GM21529 (cell line): ENCODE data around the gene TXNL4A.

Source experiments
- ATAC-seq: cut with Tn5 transposase; IDR thresholded peaks from one replicate; pipeline ENCODE4 v1.9.1; 2021; ENCODE audit not compliant: unreplicated experiment

TXNL4A gene

DNA sequence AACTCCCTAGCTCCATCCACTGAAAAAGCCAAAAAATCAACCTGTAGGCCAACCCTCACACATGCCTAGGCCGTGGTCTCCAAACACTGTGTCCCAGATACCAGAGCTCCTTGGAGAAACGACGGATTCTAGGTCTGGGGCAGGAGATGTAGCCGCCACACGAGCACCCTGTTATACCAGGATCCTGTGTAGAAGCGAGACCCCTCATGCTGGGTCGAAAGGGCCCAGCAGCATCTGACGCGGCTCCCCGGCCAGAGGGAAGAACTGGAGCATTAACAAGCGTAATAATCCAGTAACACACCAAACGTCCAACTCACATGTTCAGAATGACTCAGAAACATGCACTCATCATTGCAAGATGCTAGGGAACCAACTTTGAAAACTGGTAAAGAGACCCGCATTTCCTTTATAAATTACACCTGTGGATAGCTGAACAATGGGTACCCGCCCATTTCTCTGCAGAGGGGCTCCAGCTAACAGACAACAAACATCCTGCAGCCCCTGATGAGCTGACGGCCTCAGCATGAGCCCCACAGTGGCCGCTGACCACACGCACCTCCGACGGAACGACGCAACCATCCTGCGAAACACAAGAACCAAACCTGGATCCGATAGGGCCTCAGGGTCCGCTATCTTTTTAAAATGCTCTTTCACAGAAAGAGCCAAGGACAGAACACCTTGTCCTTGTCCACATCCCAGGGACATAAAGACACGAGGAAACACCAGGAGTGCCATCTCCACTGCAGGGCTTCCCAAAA, 51.1 kb downstream of the TXNL4A start:
- no peak for ATAC-seq

DNA sequence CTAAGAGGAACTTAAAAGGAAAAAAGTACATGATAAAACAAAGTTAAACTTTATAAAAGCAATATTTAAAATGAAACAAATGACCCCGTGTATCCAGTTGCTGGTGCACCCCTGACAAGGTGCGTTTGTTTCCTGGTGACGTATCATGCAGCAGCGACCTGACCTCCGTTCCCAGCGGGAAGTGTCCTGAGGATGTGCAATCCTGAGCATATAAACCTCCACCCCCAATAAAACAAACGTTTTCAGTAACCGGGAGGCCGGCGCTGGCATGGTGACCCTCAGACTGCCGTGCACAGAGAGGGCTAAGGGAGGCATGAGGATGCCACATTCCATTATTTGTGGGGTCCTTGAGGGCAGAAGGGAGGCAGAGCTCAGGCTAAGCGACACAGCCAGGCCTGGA, 51.7 kb downstream of the TXNL4A start:
- ATAC-seq, result no peak

DNA sequence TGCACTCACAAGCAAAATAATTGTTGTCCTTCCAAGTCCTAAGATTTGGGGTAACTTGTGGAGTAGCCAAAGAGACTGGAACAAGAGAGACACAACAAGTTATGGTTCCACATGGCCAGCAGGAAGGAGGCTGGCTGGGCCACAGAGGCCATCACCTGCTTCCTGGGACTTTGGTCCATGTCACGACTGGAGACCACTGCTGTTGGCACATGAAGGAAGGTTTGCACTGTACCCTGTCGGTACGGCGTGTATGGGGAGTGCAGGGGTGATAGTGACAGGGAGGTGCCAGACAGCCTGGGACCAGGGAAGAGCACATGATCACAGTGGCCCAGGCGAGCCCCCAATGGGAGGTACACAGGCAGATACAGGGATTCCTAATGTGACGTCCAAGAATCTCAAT, 52.4 kb downstream of the TXNL4A start:
- ATAC-seq, result no peak

DNA sequence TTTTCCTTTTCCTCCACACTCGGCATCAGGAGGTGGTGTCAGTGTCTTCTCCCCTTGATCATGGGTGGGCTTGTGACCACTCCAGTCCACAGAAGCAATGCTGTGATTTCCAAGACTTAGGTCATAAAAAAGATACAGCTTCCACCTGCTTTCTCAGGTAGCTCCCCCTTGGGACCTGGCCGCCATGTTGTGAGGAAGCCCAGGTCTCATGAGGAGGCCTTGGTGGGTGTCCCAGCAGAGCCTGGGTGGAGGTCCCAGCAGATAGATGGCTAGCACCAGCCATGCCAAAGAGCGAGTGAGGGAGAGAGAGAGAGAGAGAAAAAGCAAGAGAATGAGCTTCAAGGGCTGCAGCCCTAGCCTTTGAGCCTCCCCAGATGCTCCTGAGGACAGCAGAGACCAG, 52.9 kb downstream of the TXNL4A start:
- no peak for ATAC-seq

DNA sequence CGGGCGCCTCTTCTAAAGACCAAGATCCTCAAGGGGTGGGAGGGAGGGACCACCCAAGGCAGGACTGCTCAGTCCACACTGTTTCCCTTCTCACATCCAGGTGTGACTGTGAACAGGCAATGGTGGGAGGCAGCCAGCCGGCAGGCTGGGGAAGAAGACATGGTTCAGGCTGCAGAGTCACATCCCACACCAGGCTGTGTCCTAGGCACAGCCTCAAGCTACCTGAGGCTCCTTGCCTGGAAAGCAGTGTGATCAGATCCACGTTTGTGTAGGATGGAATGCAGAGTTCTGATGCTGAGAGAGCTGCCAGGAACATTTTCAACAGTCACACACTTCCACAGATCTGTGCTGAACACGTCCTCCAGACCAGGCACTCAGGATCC, 53.3 kb downstream of the TXNL4A start:
- ATAC-seq, result no peak

DNA sequence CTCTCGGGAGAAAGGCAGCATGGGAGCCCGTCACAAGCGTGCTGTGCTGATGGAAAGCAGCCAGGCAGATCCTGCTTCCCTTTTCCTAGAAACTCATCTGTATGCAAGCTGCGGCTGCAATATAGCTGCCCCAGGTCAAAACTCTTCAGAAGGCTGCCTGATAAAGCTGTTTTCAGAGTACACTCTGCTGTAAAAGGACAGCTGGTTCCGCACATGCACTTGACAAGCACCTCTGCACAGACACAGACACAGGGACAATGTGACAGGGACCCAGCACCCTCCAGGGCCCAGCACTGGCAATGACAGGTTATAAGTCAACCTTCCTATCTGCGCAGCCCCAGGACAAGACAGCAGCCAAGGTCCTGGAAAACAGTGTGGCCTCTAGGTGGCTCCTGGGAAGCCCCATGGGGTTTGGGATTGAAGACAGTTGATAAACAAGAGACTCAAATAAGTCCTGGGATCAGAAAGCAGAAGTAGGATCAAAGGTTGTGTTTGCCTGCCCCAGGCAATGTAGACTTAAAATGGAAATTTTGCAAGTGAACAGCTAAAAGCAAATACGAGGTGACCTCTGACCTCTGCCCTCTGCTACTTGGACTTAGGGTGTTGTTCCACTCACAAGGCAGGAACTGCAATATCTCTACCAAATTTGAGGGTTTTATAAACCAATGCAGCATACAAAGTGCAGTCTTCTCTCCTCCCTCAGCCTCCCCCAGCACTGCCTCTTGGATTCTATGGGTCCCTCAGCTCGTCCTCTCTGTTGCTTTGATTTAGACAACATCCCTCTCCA, 53.9 kb downstream of the TXNL4A start:
- ATAC-seq, result no peak

DNA sequence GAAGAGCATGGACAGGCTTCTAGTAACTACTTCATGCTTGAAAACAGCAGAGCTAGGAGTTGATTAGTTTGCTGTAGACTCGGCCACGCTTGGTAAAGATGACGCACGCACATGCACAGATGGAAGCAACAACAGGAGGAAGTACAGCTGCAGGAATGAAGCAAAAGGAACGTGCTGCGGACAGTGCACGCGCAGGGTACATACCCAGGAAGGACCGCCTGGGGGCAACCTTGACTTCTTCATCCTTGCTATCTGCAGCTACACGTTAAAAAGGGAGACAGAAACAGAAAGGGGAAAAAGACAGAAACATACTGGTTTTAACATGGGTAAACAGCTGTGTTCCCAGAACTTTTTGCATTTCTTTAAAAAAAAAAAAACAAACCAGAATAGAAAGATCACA, 54.6 kb downstream of the TXNL4A start:
- no peak for ATAC-seq

DNA sequence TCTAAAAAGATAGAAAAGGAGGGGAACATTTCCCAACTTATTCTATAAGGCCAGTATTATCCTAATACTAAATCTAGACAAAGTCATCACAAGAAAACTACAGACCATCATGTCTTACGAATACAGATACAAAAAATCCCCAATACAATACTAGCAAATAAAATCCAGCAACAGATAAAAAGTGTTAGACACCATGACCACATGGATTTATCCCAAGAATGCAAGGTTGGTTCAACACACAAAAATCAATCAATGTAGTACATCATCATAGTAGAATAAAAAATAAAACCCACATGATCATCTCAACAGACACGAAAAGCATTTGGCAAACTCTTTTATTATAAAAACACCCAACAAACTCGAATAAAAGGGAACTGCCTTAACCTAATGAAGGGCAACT, 55.5 kb downstream of the TXNL4A start:
- ATAC-seq, result no peak

DNA sequence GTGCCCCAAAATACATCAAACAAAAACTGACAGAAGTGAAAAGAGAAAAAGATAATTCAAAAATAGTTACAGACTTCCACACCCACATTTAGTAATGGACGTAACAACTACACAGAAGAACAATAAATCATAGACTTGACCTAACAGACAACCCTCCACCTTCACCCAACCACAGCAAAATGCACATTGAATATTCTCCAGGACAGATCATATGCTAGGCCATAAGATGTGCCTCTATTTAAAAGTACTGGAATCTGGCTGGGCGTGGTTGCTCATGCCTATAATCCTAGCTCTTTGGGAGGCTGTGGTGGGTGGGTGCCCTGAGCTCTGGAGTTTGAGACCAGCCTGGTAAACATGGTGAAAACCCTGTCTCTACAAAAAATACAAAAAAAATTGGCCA, 56.9 kb downstream of the TXNL4A start:
- no peak for ATAC-seq

DNA sequence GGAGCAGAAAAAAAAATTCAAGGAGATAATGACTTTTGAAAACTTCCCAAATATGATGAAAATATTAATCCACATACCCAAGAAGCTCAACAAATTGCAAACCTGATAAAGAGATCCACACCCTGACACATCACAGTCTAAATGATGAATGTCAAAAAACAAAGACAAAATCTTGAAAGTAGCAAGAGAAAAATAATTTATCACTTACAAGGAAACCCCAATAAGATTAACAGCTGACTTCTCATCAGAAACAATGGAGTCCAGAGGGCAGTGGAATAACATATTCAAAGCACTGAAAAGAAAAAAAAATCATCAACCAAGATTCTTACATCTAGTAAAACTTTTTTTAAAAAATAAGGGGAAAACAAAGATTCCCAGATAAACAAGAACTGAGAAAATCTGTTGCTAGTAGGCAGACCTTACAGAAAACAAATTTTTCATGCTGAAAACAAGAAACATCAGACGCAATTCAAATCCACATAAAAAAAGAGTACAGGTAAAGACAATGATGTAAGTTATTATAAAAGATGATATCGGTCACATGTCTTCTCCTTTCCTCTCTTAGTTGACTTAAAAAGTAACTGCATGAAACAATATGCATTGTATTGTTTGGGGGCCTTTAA, 58.2 kb downstream of the TXNL4A start:
- no peak for ATAC-seq

DNA sequence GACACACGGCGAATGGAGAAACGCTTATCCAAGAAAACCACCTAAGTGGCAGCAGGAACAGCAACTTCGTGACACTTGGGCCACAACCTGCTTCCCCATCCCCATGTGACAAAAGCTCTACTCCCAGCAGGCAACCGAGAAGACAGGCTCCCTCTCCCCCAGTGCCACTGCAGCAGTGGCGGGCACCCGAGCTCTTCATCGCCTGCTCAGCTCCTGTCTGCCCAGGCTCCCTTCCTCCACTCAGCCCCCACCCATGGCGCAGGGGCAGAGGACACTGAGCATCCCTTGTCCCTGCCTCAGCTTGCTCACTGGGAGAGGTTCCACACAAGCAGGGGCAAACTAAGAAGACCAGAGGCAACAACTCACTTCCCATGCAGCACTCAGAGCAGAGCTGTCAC, 59.8 kb downstream of the TXNL4A start:
- no peak for ATAC-seq

DNA sequence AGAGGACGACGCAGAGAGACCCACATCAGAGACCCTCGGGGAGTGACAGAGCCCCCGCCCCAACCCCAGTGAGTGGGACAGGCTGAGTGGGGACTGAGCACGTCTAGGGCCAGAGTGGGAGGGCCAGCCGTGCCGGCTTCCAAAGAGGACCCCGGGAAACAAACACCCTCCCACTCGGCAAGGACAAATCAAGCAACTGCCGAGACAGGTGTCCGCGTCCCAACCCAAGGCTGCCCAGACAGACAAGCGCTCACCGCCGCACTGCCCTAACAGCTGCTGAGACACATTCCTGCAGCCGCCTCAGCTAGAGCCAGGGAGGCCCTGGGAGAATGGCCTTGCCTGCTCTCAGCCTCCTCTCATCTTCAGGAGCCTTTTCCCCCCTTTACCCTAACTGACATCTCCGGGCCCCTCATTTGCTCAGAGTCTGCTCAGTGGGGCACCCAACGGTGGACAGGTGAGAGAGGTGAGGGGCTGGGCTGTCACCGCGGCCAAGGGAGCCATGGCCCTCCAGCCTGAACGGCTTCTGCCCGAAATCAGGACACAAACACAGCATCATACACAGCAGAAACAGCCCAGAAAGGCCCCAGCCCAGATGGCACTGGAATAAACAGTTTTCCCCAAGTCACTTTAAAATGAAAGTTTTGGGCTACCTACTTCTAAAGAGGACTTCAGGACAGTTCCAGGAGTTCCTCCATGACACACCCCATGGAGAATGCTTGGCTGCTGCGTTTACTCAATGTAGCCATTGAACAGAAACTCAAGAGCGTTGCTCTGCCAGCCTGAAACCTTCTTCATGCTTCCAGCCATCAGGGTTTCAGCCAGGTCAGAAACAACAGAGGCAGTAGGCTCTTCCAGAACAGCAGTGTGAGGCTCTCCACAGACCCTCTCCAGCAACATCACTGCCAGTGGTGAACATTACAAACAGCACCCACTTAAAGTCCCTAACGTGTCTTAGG, 60.5 kb downstream of the TXNL4A start:
- ATAC-seq, result no peak

DNA sequence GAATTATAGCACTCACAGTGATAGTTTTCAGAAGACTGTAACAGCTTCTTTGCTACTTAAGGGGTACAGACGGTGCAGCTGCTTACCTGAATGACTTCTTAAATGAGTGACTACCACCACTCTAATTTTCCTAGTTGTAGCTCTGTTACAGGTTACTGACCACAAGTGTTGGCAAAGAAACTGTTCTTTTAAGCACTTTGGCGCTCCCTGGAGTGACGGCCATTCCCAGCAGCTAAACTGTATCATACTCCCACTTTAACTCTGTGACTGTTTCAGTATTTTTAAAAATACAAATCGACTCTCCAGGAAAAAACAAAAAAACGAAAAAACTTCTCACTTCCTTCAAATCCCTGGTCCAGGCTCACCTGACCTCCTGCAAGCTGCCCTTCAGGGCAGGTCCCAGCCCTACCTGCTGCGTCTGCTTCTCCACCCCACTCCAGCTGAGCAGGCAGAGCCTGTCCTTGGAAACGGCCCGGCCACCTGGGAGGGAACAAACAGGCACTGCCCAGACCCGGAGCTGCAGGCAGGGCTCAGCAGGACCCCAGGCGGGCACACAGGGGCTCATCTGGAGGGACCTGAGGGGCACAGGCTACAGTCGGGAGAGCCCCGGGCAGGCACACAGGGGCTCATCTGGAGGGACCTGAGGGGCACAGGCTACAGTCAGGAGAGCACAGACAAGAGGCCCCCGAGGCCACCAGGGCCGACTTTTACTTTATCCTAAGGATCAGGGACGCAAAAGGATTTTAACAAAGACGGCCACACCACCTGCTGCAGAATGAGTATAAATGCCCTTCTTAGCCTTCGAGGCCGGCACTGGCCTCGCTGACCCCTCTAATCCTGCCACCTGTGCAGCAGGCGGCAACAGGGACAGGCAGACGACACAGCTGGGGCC, 61.4 kb downstream of the TXNL4A start:
- ATAC-seq, result no peak

DNA sequence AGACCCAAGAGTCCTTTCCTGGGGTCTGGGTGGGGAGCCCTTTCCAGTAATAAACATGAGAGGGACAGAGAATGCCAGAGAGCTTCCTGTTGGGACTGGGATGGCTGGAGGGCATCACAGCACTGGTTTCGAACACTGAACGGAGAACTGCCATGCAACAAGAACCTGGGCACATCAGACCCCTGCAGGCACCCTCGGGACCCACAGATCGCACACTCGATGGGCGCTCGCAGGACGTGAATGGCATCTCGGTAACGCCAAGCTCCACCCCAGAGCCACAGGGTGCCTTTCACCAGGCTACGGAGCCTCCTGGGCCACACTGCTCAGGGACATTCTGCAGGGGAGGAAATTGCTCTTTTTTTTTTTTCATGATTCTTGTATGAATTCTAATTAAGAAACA, 62.1 kb downstream of the TXNL4A start:
- ATAC-seq, result no peak

DNA sequence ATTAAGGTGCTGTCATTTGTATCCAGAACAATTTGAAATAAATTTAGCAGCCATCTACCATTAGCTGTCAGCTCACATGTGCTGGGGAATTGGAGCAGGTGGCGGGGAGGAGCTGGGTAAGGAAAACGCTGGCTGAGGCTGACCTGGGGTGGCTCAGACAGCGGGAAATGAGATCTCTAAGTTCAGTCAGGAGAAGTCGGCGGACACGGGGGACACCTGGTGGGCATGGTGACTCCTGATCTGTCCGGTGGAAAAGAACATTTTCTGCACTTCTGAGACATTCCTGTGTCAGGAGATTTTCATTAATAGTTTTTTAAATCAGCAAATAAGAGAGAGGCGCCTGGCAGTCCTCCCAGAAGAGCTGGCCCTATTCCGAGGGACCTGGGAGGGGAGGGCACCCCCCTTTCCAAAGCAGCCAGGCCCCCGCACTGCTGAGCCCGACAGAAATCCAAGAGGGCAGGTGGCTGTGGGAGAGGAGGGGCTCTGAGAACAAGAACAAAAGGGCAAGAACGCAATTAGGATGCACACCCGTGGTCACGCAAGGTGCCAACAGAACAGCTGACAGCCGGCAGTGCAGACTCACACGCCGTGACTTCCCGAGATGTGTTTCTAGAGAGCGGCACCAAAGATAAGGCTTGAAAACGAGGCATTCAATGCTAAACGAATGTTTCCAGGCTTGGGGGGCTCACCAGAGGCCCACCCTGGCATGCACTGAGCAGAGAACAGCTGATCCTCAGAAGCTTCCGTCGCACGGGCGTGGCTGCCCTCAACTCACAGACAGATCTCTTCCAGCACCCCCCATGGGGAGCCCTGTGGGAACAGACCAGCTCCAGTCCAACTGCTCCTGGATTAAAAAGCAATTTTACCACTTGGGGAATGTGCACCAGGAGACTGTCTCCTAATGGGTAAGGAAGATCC, 63.3 kb downstream of the TXNL4A start:
- ATAC-seq, result no peak

DNA sequence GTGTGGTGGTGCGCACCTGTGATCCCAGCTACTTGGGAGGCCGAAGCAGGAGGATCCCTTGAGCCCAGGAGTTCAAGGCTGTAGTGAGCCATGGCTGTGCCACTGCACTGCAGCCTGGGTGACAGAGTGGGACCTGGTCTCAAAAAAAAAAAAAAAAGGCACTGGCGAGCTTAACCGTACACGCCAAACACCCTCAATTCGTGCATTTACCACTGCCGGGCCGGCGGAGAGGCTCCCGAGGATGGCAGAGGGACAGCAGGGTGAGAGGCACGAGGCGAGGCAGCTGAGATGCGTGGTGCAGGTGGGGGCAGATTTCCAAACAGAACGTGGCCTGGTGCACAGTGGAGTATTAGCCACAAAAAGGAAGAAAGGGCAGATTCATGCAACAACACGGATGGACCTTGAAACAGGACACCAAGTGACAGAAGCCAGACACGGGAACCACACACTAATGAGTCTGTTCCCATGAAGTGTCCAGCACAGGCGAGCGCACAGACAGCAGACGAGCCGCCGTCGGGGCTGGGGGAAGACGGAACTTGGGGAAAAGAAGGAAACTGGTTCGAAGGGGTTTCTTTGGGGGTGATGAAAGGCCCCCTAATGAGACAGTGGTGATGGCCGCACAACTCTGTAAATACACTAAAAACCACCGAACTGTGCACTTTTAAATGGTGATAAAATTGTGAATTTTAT, 64.3 kb downstream of the TXNL4A start:
- ATAC-seq, result no peak

DNA sequence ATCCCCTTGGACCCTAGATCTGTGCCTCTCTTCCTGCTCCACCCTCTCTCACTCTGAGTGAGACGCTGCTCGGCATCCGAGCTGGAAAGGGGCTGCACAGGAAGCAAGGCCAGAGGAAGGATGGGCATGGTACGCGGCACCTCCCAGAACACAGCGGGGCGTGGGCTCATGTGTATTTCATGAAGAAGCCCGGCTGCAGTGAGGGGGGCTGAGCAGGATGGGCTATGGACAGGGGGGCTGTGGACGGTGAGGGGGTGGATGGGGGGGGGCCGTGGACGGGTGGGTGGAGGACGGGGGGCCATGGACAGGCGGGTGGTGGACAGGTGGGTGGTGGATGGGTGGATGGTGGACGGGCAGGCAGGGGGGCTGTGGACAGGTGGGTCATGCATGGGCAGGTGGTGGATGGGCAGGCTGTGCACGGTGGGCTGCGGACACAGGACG, 65.4 kb downstream of the TXNL4A start:
- ATAC-seq, result no peak
